HG02571 (cell line): Measurements from ENCODE around the gene GPR15.

ENCODE experiments used
- ATAC-seq: cut with Tn5 transposase; IDR thresholded peaks from one replicate; pipeline ENCODE4 v1.9.1; 2021; ENCODE audit warnings: mild to moderate bottlenecking, moderate library complexity; ENCODE audit not compliant: unreplicated experiment

GPR15 gene

DNA sequence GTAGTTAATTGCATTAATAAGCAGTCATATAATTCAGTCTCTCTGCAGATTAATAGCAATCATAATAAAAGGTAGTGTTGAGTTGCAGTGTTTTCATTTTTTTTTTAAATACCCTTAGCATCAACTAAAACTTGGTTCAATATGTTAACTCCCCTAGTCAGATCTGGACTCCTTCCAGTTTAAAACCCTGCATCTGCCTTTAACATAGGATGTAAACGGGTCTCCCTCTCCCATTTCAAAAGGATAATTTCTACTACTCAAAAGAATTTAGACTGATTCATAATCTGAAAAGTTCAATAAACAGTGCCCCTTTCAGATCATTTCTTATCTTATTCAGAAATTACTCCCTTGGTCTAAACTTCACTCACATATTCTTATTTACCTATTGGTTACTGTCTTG is 50.3 kb downstream of the GPR15 start:
- ATAC-seq = no peak

GRCh38 chr3:98583766-98584165 is 52.0 kb downstream of the GPR15 start:
- ATAC-seq = no peak
